Stimulated activated CD4-positive, alpha-beta T cell treated with anti-CD3 and anti-CD28 coated beads, Interleukin-4, amount 100 ng/mL, for 24 hours (primary cell): ENCODE data around the gene DNAH1.
"Not testable (repeated sequence)": the region's sequence is repeated elsewhere in the genome, so short reads cannot be mapped to it uniquely, and the experiment has no call there.

Source experiments
- DNase-seq: peaks from one replicate; pipeline ENCODE4 v3.0.0-alpha.2; 2020

The DNAH1 gene

GRCh38 chr3:52315977-52316764 is at the start of gene DNAH1:
Gene DNAH1 (plus strand): TSS chr3:52316319. CDS start chr3:52322443, 6,124 bp downstream.
- no peak for DNase-seq

GRCh38 chr3:52268036-52268435 is 48.1 kb upstream of the DNAH1 start:
- peak; percentile 54 for DNase-seq

- DNase-seq, result no peak
Measured at GRCh38 chr3:52269776-52270175, 46.3 kb upstream of the DNAH1 start.

- DNase-seq, result no peak
Measured at GRCh38 chr3:52270252-52270754, 45.8 kb upstream of the DNAH1 start.

GRCh38 chr3:52272172-52272571 is 43.9 kb upstream of the DNAH1 start:
- not testable (repeated sequence) for DNase-seq

- DNase-seq, result no peak
Measured at GRCh38 chr3:52272831-52273230, 43.3 kb upstream of the DNAH1 start.

GRCh38 chr3:52274781-52275180 is 41.3 kb upstream of the DNAH1 start:
- not testable (repeated sequence) for DNase-seq

GRCh38 chr3:52277071-52277964 is 38.8 kb upstream of the DNAH1 start:
- peak; percentile 79 for DNase-seq

GRCh38 chr3:52277972-52278509 is 38.1 kb upstream of the DNAH1 start:
- peak; percentile 67 for DNase-seq

GRCh38 chr3:52278510-52279069 is 37.5 kb upstream of the DNAH1 start, which contains the start of gene WDR82:
Gene WDR82 (minus strand): TSS chr3:52278649. CDS start chr3:52278361, 288 bp downstream.
- peak; percentile 98 for DNase-seq

GRCh38 chr3:52279596-52279995 is 36.5 kb upstream of the DNAH1 start:
- DNase-seq, result no peak

GRCh38 chr3:52280050-52280461 is 36.1 kb upstream of the DNAH1 start:
- DNase-seq, result no peak

- peak; percentile 26 for DNase-seq
Measured at GRCh38 chr3:52281981-52282801, 33.9 kb upstream of the DNAH1 start.

GRCh38 chr3:52283306-52283705 is 32.8 kb upstream of the DNAH1 start:
- DNase-seq, result no peak

- not testable (repeated sequence) for DNase-seq
Measured at GRCh38 chr3:52284051-52284450, 32.1 kb upstream of the DNAH1 start.

- no peak for DNase-seq
Measured at GRCh38 chr3:52286777-52287110, 29.4 kb upstream of the DNAH1 start.

- DNase-seq, result no peak
Measured at GRCh38 chr3:52288674-52289073, 27.4 kb upstream of the DNAH1 start.

GRCh38 chr3:52289338-52289746 is 26.8 kb upstream of the DNAH1 start:
- DNase-seq, result no peak

GRCh38 chr3:52289747-52290595 is 26.1 kb upstream of the DNAH1 start:
- DNase-seq, result no peak

- DNase-seq, result no peak
Measured at GRCh38 chr3:52290596-52291507, 25.3 kb upstream of the DNAH1 start.
